Measurements from ENCODE around the gene CDH6. TPM values are rescaled to one million over a fixed set of nuclear protein-coding genes. Genes with fewer than 3 reads are reported as not detected.

CDH6 gene
- polyA plus RNA-seq, 1 of the 3 experiments (the other 2 are of a cell fraction), result 1.1 TPM

DNA sequence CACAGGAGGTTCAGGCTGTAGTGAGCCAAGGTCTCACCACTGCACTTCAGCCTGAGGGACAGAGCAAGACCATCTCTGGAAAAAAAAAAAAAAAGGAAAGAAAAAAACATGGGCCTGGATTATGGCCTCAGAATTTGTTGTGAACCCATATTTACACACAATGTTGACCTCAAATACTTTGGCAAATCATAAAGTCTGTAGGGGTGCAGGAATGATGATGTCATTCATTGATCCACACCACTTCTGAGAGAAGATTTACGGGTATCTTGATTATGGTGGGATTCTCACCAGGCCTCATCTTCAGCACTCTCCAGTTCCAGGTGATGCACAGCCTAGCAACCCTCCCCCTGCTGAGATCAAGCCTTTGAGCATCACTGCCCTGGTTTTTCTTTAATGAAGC, 156.9 kb downstream of the CDH6 start:
- TF ChIP-seq NFIC (IDR thresholded peaks at IDR 0.05; ENCODE audit: borderline replicate concordance) (no peak), FOSL2 (IDR thresholded peaks at IDR 0.05; ENCODE audit: borderline replicate concordance, low read depth) (no peak), RAD21 (IDR thresholded peaks at IDR 0.05; ENCODE audit: low read length) (no peak), EP300 (IDR thresholded peaks at IDR 0.05; ENCODE audit: borderline replicate concordance in 1 of 2, low read depth in 1 of 2, low read length in 1 of 2) (no peak)
- TF ChIP-seq, protein P1, sequence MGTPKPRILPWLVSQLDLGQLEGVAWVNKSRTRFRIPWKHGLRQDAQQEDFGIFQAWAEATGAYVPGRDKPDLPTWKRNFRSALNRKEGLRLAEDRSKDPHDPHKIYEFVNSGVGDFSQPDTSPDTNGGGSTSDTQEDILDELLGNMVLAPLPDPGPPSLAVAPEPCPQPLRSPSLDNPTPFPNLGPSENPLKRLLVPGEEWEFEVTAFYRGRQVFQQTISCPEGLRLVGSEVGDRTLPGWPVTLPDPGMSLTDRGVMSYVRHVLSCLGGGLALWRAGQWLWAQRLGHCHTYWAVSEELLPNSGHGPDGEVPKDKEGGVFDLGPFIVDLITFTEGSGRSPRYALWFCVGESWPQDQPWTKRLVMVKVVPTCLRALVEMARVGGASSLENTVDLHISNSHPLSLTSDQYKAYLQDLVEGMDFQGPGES (IDR thresholded peaks at IDR 0.05; ENCODE audit: low read depth, low read length), result no peak
- TF ChIP-seq, protein P2, sequence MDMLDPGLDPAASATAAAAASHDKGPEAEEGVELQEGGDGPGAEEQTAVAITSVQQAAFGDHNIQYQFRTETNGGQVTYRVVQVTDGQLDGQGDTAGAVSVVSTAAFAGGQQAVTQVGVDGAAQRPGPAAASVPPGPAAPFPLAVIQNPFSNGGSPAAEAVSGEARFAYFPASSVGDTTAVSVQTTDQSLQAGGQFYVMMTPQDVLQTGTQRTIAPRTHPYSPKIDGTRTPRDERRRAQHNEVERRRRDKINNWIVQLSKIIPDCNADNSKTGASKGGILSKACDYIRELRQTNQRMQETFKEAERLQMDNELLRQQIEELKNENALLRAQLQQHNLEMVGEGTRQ (IDR thresholded peaks at IDR 0.05; ENCODE audit: borderline replicate concordance, low read depth, low read length), result no peak
- 86% methylated on average over 1 of the region's 1 CpG for WGBS (ENCODE audit: low lambda C conversion rate)
- Histone ChIP-seq H3K79me2 (ENCODE audit: insufficient read depth) (no peaks in the 10 kb centered on the region), H3K27ac (ENCODE audit: low read depth in 2 of 2, low read length in 1 of 2) (no peak overlapping the region), H3F3A (replicated peaks; ENCODE audit: insufficient read depth) (no peaks in the 10 kb centered on the region), H3K9ac (no peak overlapping the region), H3K4me1 (ENCODE audit: control insufficient read depth in 1 of 2, insufficient read depth in 2 of 2, low read depth in 1 of 2, low read length in 1 of 2) (no peaks in the 10 kb centered on the region; a peak in 3 of 4 replicates), H3K4me3 (ENCODE audit: low read depth in 2 of 2, low read length in 1 of 2) (no peak overlapping the region), H2AFZ (ENCODE audit: low read depth) (no peak overlapping the region), H4K20me1 (ENCODE audit: insufficient read depth) (no peaks in the 10 kb centered on the region), H3K36me3 (replicated peaks in 1 of 2; ENCODE audit: control insufficient read depth in 1 of 2, insufficient read depth in 2 of 2, low read length in 1 of 2) (no peaks in the 10 kb centered on the region), H3K4me2 (no peak overlapping the region), H3K9me3 (no peaks in the 10 kb centered on the region; the same call in 1 of the 2 replicates), H3K9me2 (no peaks in the 10 kb centered on the region), H3K27me3 (ENCODE audit: insufficient read depth) (no peaks in the 10 kb centered on the region)
- ChIA-PET POLR2A (no interaction called here), CTCF (no interaction called here)
- no peak for DNase-seq

DNA sequence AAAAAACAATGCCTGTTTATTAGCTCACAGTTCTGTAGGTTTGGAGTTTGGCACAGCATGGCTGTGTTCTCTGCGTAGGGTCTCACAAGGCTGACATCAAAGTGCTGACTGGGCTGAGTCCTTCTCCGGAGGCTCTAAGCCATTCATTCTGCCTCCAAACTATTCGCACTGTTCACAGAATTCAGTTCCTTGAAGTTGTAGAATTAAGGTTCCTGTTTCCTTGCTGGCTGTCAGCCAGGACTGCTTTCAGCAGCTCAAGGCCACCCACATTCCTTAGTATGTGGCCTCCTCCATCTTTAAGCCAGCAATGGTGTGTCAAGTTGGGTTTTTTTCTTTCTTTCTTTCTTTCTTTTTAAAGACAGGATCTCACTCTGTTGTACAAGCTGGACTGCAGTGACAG, 161.9 kb downstream of the CDH6 start:
- ChIA-PET CTCF (interaction anchor here (1.1 kb wide), 1 partner anchor 19 kb away, joined by 5 read pairs; no protein-coding TSS in a partner anchor), POLR2A (no interaction called here)
- WGBS (ENCODE audit: low lambda C conversion rate), result 71% methylated on average over 3 of the region's 3 CpGs

More for the DNA sequence above, 161.9 kb downstream of the CDH6 start:
- Histone ChIP-seq H3K9me2 (no peaks in the 10 kb centered on the region), H2AFZ (ENCODE audit: low read depth) (no peak overlapping the region), H3K27ac (ENCODE audit: low read depth in 2 of 2, low read length in 1 of 2) (no peak overlapping the region), H3K4me1 (ENCODE audit: control insufficient read depth in 1 of 2, insufficient read depth in 2 of 2, low read depth in 1 of 2, low read length in 1 of 2) (no peaks in the 10 kb centered on the region; a peak in 1 of 4 replicates), H3K9me3 (no peaks in the 10 kb centered on the region; the same call in 1 of the 2 replicates), H3K4me3 (ENCODE audit: low read depth in 2 of 2, low read length in 1 of 2) (no peak overlapping the region), H3K4me2 (no peak overlapping the region), H3F3A (replicated peaks; ENCODE audit: insufficient read depth) (no peaks in the 10 kb centered on the region), H3K27me3 (ENCODE audit: insufficient read depth) (no peaks in the 10 kb centered on the region), H3K79me2 (ENCODE audit: insufficient read depth) (no peaks in the 10 kb centered on the region), H4K20me1 (ENCODE audit: insufficient read depth) (no peaks in the 10 kb centered on the region), H3K36me3 (replicated peaks in 1 of 2; ENCODE audit: control insufficient read depth in 1 of 2, insufficient read depth in 2 of 2, low read length in 1 of 2) (no peaks in the 10 kb centered on the region), H3K9ac (no peak overlapping the region)
- DNase-seq, result no peak
- TF ChIP-seq, protein P1 (IDR thresholded peaks at IDR 0.05; ENCODE audit: low read depth, low read length), result no peak
- no peak for TF ChIP-seq ELF1 (IDR thresholded peaks at IDR 0.05)
